D341Med (cell line): ENCODE results near the gene PCBP3.

Source experiments
- DNase-seq: peaks from one replicate; pipeline ENCODE4 v3.0.0; 2012; ENCODE audit warnings: low spot score

Gene PCBP3

GRCh38 chr21:45982758-45983648 lies 339.5 kb downstream of the PCBP3 start:
- no peak for DNase-seq

DNA sequence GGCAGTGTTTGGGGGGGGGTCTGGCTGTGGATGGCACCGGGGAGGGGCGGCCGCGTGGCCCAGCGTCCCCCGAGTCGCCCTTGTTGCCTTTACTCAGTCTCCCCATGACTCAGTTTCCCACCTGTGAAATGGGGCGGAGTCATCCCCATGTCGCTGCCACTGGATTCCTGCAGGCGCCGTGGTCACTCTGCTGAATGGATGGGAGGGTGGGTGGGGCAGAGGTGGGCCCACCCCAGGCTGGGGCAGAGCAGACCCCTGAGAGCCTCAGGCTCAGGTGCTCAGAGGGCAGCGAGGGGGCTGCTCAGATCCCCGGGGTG lies 340.1 kb downstream of the PCBP3 start:
- DNase-seq, result no peak

DNA sequence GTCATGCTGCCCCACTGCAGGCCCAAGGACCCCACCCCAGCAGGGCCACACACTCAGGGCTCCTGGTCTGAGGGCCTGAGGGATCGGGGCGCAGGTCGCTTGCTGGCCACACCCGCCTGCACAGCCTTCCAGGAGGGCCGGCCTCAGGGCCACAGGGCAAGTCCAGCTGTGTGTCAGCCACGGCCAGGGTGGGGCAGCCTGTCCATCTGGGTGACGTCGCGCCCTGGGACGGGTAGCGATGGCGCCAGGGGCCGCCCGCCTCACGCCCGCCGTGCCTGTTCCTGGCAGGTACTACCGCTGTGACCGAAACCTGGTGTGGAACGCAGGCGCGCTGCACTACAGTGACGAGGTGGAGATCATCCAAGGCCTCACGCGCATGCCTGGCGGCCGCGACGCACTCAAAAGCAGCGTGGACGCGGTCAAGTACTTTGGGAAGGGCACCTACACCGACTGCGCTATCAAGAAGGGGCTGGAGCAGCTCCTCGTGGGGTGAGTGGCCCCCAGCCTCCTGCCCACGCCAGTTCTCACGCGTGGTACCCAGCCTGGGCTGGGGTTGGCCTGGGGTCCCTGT lies 340.5 kb downstream of the PCBP3 start:
- no peak for DNase-seq

- DNase-seq, result no peak
Measured at GRCh38 chr21:45984584-45985095, 341.1 kb downstream of the PCBP3 start.

DNA sequence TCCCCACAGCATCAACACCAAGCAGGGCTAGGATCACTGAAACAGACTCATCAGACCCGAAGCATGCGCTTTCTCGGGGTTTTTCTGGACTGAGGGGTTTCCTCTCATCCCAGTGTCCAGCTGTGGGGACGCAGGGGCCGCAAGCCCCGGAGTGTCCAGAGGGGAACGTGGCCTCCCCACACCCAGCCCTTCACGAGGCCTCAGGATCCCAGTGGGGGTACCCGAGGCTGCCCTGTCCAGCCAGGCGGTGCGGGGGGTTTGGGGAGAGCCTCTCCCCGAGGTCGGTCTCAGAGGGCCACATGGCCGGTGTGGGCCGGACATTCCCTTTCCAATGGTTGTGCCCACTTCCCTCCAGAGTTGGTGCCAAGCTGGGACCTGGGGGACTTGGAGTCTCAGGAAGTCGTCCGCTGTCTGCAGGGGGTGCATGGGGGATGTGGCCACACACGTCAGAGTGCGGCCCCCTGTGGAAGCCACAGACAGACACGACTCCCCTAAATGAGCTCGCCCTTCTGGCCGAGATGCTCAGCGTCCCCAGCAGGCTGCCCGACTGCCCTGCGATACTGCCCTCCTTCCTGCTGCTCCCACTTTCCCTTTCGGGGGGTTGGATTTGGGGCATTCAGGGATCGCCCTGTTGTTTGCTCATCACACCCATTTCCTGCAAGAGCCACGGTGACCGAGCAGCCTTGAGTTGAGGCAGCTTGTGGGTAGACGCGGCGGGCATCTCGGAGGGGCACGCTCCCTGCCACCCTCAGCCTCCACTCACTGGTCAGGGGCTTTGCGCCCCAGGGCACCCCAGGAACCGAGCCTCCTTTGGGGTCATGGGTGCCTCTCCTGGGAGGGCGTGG lies 342.2 kb downstream of the PCBP3 start:
- no peak for DNase-seq

GRCh38 chr21:45986316-45987051 lies 343.0 kb downstream of the PCBP3 start:
- no peak for DNase-seq

- no peak for DNase-seq
Measured at GRCh38 chr21:45987121-45987711, 343.7 kb downstream of the PCBP3 start.

- no peak for DNase-seq
Measured at GRCh38 chr21:45988366-45989347, 345.1 kb downstream of the PCBP3 start.

DNA sequence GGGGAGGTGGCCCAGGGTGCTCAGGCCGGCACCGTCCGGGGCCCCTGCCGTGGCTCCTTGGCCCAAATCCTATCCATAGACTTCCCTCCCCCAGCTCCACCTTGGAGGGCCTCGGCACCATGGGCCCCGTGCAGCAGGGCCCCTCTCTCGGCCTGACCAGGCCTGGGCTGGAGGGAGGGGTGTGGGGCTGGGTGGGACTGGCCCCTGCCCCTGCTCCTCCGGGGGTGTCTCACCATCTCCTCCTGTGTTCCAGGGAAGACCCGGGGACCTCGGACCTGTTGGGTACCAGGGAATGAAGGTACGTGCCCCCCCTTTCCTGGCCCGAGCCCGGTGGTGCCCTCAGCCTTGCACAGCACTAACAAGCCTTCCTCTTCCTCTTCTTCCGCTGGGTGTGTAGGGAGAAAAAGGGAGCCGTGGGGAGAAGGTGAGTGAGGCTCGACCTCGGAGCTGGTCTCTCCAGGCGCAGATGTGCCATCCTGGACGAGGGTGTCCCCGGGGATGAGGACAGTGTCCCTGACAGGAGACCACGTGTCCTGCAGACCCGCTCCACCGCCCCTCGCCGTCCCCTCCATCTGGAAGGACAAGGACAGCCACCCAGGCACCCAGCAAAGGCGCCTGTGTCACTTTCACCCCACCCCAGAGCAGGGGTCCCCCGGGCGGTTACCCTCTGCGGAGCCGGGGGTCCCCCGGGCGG lies 346.0 kb downstream of the PCBP3 start:
- no peak for DNase-seq

GRCh38 chr21:45990049-45990711 lies 346.7 kb downstream of the PCBP3 start:
- DNase-seq, result no peak

DNA sequence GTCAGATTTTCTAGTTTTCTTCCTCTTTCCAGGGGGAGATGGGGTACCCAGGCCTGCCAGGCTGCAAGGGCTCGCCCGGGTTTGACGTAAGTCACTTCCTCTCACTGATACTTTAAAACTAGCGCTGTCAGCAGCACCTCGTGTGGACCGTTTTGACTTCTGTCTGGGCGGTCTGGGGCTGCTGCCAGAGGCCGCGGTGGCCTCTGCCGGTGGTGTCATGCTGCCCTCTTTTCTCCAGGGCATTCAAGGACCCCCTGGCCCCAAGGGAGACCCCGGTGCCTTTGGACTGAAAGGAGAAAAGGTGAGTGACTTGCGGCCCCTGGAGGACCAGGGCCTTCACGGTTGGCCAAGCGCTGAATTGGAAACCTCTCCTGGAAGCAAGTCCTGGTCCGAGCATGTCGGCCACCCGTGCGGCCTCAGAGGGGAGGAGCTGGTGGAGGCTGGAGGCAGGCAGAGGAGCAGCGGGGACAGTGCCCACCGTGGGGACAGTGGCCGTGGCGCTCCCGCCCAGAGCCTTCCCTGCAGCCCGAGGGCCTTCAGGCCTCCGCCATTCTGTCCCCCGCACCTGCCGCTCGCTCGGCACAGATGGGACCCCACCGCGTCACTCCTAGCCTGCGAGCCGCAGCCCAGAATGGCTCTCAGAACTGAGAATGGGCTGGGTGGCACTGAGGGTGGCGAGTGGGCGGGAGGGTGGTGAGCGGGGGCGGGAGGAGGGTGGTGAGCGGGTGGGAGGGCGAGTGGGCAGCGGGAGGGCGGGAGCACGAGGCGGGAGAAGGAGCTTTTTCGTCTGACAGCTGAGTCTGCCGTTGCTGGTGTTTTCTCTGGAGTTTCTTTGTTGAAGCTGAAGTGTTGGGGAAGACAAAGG lies 347.4 kb downstream of the PCBP3 start:
- no peak for DNase-seq

DNA sequence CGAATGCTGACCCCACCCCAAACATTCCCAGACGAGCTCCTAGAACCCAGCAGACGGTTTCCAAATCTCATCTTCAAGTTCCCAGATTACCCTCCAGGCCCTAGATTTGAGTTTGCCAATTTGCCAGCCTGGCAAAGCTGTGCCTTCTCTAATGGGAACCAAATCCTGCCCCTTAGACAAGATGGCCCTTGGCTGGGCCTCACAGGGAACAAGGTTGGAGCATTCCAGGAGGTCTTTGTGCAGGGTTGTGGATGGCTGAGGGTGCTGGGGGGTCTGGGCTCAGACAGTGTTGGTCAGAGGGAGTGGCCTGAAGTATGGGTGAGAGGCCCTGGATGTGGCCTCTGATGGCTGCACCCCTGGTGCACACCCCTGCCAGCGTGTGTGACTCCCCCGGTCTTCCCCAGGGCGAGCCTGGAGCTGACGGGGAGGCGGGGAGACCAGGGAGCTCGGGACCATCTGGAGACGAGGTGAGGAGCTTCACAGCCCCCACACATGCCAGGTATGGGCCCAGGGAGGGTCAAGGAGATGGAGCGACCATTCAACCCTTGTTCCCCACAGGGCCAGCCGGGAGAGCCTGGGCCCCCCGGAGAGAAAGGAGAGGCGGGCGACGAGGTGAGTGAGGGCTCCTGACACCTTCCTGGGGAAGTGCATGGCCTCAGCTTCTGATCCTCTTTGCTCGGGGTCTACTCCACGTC lies 348.2 kb downstream of the PCBP3 start:
- DNase-seq, result no peak
